Measurements from ENCODE around the gene SH2D2A.

The SH2D2A gene

DNA sequence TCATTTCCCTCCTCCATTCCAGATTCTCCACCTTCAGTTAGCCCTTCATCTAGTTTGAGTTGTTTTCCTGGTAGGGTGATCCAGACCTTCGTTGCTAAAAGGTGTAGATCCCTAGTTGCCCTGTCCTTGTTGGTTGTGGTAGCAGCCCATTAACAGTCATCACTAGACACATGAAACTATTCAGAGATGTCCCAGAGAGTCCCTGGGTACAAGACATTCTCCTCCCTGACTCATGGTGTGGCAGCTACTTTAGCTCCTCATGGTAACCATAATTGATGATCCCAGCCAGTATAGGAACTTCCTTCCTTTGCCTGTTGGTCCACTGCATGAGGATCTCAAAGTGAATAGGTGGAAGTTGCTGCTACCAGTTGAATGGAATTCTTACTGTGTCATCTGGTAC is 6.0 kb upstream of the SH2D2A start:
- no peak for DNase-seq

GRCh38 chr1:156821801-156822200 is 5.2 kb upstream of the SH2D2A start:
- no peak for DNase-seq

- DNase-seq, result no peak
These were observed 656 bp downstream of the SH2D2A start for GRCh38 chr1:156815961-156816422.

DNA sequence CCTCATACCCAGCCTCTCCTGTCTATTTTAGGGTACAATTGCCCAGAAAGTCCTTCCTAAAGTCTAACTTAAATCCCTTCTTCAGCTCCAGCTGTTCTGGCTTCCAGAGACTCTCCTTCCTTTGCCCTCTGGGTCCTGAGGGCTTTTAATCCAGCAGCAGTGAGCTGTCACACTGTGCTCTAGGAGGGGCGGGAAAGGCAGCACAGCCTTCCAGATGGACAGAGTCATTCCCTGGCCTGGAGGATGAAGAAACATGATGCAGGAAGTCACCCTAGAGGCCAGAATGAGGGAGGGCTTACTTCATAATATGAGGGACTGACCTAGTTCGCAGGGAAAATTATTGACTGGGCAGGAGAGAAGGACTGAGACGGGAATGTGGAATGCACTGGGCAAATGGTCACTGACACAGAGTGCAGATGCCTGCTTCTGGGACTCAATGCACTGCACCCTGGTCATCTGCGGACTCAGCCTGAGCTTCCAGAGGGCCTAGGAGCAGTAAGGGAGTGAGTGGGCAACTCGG is 1.3 kb downstream of the SH2D2A start:
- DNase-seq, result no peak

DNA sequence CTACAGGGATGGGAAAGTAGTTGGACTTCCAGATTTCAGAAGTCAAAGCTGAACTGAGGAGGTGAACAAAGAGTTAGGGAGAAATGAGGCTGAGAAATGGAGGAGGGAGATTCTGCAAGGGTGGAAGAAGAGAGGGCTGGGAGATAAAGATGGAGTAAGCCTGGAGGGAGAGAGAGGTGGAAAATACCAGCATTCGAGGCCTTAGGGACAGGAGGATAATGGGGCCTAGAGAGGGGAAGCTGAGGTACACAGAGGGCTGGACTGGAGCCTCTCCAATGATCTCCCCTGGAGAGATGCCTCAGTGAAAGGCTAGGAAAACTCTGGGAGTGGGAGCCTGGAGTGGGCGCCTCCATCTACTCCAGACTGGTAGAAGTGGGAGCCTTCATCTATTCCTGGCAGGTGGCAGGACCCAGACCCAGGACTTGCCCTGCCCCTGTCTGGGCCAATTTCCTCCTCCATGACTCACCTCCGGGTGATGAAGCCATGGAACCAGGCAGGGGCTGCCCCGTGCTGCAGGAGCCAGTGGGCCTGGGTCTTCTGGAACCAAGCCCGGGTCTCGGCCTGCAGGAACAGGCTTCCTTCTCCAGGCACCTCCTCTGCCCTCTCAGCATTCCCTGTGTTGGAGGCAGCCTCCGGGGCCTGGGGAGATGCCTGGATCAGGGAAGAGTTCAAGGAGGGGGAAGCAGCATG is 1.9 kb downstream of the SH2D2A start:
- DNase-seq, result no peak

- DNase-seq, result no peak
These were observed 2.7 kb downstream of the SH2D2A start for GRCh38 chr1:156813750-156814570.

DNA sequence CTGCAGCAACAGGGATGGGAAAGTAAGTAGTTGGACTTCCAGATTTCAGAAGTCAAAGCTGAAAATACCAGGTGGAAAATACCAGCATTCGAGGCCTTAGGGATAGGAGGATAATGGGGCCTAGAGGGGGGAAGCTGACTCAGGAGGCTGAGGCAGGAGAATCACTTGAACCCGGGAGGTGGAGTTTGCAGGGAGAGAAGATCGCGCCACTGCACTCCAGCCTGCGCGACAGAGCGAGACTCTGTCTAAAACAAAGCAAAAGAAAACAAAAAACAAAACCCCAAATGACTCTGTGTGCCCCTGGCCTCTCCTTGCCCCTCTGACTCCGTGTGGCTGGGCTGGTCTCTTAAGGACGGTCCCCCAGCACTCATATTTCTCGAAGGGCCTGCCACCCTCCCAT is 3.4 kb downstream of the SH2D2A start:
- no peak for DNase-seq

- DNase-seq, result no peak
These were observed 4.2 kb downstream of the SH2D2A start for GRCh38 chr1:156812293-156812990.

GRCh38 chr1:156811168-156811567 is 5.5 kb downstream of the SH2D2A start:
- DNase-seq, result no peak

- no peak for DNase-seq
These were observed 6.8 kb downstream of the SH2D2A start for GRCh38 chr1:156809711-156810366.

DNA sequence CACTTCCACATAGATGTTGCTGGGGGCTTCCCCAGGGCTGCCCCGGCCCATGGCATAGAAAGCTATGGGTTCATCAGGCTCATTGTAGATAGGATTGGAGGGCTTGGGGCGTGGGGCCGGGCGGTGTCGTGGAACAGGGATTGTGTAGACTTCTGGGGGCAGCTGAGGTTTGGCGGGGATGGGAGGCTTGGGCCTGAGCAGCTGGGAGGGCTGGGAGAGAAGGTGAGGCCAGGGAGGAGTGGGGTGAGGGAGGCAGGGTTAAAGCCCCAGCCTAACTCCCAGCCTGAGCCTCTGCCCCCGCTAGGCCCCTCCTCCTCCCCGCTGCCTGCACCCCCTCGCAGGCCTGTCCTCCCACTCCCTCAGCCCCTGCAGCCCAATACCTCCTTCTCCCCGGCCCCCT is 7.4 kb downstream of the SH2D2A start:
- DNase-seq, result no peak

- DNase-seq, result no peak
These were observed 8.2 kb downstream of the SH2D2A start for GRCh38 chr1:156808186-156809030.

DNA sequence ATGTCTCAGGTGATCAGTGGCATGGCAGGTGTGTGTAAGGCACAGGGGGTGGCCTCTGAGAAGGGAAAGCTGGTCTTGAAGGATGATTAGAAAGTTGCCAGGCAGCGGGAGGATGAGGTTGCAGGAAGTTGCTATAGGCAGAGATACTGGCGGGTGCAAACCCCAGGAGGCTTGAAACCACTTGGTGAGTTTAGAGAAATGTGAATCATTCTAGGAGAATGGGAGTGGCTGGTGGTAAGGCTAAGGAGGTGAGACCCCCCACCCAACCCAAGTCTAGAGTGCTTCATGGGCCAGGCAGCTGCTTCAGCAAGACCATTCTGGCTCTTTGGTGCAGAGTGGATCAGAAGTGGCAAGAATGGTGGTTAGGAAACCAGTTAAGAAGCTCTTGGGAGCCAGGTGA is 9.0 kb downstream of the SH2D2A start:
- no peak for DNase-seq

DNA sequence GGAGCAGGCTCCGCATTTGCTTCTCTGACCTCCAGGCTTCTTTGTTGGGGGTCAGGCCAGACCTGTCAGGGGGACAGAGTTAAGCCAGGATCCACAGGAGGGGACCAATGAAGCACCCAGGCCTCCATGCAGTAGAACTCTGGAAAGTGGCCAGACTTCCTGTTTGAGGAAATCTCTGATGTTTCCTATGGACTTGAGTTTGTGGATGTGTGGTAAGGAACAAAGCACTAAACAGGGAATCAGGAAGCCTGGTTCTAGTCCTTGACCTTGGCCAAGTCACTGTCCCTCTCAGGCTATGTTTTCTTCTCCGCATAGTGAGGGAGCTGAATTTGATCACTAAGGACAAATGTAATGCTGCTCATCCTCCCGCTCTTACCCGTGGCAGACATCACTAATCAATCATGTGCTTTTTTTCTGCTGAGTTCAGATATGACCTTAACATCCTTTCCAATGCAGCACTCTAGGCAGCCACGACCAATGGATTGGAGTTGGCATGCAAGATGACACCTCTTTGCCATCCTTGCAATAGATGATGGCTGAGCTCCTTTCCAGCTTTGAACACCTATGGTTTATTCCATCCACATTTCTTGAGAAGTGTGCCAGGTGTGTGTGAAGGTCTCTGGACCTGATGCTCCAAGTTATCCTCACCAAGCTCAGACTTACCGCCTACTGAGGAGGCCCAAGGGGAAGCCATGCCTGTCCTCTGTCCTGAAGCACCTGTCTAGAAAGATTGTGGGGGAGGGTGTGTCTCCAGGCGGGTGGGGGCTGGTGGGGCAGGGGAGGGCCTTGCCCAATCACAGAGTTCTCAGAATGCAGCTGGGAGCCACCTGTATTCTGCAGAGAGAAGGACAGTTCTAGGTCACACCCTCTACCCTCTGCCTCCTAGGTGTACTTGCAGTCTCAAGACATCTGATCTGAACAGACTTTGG is 9.9 kb downstream of the SH2D2A start:
- DNase-seq, result no peak

DNA sequence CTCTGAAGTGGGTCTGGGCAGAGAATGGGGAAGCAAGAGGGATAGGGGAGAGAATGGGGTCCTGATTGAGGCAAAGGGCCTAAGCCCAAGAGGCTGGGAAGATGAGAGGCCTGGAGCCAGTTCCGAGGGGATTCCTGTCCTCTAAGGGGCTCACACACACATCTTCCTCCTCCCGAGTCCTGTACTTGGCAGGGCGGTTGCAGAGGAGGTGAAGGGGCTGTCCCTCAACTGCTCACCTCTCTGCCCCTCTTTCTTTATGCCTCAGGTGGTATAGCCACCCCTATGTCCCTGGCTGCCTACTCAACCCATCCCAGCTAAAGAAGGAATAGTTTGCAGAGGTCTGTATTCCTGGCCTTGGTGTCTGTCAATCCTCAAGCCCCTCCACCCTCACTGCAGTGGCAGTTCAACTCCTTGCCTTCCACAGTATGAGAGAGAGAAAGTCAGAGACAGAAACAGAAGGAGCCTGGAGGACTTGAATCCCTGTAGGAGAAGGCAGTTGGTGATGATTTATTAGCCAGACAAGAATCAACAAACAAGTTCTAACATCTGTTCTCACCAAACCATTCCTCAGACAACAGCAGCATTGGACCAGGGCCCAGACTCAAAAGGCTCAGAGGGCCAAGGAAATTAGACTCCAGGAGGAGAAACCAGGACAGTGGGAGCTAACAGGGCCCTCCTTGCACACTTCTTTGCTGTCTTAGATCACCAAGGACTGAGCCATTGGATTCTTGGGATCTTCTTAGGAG is 10.7 kb downstream of the SH2D2A start:
- DNase-seq, result no peak

DNA sequence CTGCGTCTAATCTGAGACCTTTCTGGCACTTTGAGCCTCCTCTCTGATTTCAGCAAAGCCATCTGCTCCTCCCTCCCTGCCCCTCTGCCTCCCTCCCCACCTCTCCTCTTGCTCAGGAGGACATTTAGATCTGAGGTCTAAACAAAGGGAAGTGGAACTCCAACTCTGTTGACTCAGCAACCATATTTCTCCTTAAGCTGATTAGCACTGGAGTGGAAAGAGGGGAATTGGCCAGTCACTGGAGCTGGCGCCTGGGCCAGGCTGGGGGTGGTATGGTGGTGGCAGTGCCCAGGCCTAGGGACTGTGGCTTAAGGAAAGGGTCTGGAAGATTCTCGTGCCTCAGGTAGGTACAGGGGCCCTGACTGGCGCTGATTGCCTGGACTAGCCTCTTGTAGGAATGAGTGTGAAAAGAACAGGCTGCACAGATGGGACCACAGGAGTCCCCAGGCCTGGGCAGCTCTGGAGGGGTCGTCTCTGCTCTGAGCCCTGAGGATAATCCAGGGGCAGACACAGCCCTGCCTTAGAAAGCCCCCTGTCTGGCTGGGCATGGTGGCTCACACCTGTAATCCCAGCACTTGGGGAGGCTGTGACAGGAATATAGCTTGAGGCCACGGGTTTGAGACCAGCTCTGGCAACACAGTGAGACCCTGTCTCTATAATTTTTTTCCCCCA is 11.9 kb downstream of the SH2D2A start:
- DNase-seq, result no peak

DNA sequence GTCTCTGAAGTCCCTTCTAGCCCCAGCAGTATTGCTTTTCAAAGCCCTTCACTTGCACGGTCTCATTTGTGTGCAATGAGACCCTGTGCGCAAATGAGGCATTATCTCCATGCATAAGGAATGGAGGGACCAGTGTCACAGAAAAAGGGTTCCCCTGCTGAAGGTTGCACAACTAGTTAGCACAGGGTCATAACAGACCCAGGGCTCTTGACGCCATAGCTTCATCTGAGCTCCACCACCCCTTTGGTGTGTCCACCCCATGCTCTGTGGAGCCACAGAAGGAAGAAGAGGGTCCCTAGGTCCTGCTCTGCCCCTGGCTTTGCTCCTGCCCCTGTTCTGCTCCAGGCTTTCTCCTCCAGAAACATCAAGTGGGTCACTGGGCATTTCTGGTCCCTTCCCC is 12.6 kb downstream of the SH2D2A start:
- DNase-seq, result no peak

DNA sequence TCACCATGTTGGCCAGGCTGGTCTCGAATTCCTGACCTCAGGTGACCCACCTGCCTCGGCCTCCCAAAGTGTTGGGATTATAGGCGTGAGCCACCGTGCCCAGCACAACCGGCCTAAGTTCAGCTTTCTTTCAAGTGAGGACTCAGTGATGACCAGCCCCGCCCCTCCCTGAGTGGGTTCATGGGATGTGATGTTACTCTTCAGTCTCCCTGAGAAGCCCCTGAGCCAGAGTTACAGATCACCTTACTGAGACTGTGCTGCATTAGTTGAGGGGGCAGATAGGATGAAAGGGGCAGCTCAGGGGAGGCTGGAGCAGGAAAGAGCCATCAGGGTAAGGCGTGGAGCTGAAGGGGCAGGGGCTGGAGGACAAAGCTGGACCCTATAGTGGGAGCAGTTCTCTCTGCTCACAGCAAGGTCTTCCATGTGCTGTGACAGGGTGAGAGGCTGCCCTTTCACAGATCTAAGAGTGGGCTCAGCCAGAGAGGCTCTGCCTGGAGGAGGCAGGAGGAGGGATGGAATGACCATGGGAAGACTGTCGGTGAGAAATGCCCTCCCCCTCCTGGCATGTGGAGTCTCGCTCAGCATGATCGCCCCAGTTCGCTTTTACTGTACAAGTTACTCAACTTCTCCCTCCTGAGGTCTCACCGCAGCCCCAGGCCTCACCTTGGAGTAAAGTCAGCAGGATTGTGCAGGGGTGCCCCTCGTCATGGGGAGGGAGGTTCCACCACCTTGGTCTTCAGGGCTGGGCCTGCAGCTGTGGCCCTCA is 13.4 kb downstream of the SH2D2A start:
- no peak for DNase-seq

Measured in SW 1271 (cell line).